ENCODE data around the gene FNTB. TPM values are rescaled to one million over a fixed set of nuclear protein-coding genes. Genes with fewer than 3 reads are reported as not detected.

Gene FNTB
- total and polyA plus RNA-seq, 9 of the 15 experiments (the other 6 are each of a cell fraction or from before 2014, with no cell fraction given), result 6.9 to 23.2 (median 12.2) TPM

DNA sequence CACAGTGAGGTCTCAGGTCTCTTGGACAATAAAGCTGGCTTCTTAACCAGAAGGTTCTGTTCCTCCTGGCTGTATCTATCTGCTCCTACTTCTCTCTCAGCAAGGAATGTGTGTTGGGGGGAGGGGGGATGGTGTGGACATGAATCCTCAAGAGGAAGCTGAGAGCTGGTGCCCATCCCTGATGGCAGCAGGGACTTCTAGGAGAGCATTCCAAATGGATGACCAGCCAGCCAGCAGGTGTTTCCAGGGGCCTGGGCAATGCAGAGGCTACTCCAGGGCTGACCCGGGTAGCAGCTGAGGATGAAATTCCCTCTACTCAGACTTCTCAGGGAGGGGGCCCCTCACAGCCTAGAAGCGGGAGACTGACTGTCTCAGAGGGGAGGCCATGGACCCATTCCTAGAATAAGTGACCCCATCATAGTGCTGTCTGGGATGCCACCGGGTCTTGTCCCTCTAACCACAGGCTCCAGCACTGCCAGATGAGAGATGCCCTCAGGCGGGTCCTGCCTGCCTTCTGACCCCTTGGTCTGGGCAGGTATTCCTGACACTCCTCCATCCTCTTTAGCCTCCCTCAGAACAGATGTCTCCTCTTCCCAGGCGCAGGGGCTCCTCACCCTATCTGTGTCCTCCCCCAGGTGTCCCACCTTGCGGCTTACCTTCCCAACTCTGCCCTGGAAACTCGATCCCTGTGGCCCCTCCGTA, 15.8 kb upstream of the FNTB start:
- no TSS peak for BruUV-seq (replicated peaks)
- no peak for ATAC-seq
- 40% methylated on average over 2 of the region's 8 CpGs for WGBS (ENCODE audit: insufficient coverage, low coverage, missing lambda C conversion rate)
- TF ChIP-seq FOXK1 (CRISPR knock-in tag; IDR thresholded peaks at IDR 0.05; ENCODE audit: borderline replicate concordance) (no peak), TFAM (CRISPR knock-in tag; conservative IDR thresholded peaks at IDR 0.05) (no peak), PPARD (CRISPR knock-in tag; IDR thresholded peaks at IDR 0.05) (no peak), NFATC3 (IDR thresholded peaks at IDR 0.05) (no peak)
- TF ChIP-seq, protein P1, sequence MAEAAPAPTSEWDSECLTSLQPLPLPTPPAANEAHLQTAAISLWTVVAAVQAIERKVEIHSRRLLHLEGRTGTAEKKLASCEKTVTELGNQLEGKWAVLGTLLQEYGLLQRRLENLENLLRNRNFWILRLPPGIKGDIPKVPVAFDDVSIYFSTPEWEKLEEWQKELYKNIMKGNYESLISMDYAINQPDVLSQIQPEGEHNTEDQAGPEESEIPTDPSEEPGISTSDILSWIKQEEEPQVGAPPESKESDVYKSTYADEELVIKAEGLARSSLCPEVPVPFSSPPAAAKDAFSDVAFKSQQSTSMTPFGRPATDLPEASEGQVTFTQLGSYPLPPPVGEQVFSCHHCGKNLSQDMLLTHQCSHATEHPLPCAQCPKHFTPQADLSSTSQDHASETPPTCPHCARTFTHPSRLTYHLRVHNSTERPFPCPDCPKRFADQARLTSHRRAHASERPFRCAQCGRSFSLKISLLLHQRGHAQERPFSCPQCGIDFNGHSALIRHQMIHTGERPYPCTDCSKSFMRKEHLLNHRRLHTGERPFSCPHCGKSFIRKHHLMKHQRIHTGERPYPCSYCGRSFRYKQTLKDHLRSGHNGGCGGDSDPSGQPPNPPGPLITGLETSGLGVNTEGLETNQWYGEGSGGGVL (CRISPR knock-in tag; IDR thresholded peaks at IDR 0.05), result no peak
- no peaks in the 10 kb centered on the region for H3K79me2 ChIP-seq (ENCODE audit: control insufficient read depth, insufficient read depth, low read length)
- H4K20me1 ChIP-seq (replicated peaks; ENCODE audit: control insufficient read depth, insufficient read depth, low read length), result no peaks in the 10 kb centered on the region; the same call in 1 of the 2 replicates
- no peaks in the 10 kb centered on the region for H3K9me1 ChIP-seq (ENCODE audit: control insufficient read depth, insufficient read depth, low read length)
- ChIA-PET CTCF (ENCODE audit: low intra/inter-chr PET ratio) (no interaction called here), POLR2A (interaction anchor here (1.0 to 1.2 kb wide), 3 partner anchors 9 to 29 kb away, joined by 3 read pairs; no protein-coding TSS in a partner anchor)
- peaks cover 4 to 25% of the 10 kb centered on the region in 2 experiments; a peak in 3 of 5 replicates for H3K27me3 ChIP-seq (ENCODE audit: control insufficient read depth in 2 of 2, insufficient read depth in 2 of 2, low read length in 2 of 2)
- H3K9me3 ChIP-seq (replicated peaks; ENCODE audit: control insufficient read depth, insufficient read depth, low read depth, low read length), result no peaks in the 10 kb centered on the region
- intact Hi-C loops (cut with micrococcal nuclease), result no loop called here
- no peak overlapping the region for H3K4me3 ChIP-seq
- in situ Hi-C loops (cut with MboI), result no loop called here
- no peaks in the 10 kb centered on the region for H3K36me3 ChIP-seq (ENCODE audit: control insufficient read depth, insufficient read depth, low read length)
- H3K9ac ChIP-seq (ENCODE audit: insufficient read depth in 1 of 2, low read depth in 2 of 2, low read length in 2 of 2), result no peak overlapping the region
- peaks cover 0 to 13% of the 10 kb centered on the region in 2 experiments; a peak in 2 of 5 replicates for H3K4me1 ChIP-seq (replicated peaks in 1 of 2; ENCODE audit: control insufficient read depth in 2 of 2, insufficient read depth in 2 of 2, low read length in 2 of 2)
- DNase-seq (ENCODE audit: extremely low read depth in 1 of 4, low spot score in 3 of 4), result no peak
- no peak for FAIRE-seq
- no peak overlapping the region for H2AFZ ChIP-seq (ENCODE audit: low read depth, low read length)
- H3K4me2 ChIP-seq (ENCODE audit: insufficient read depth, low read length), result no peak overlapping the region
- no peak overlapping the region for H3K27ac ChIP-seq (ENCODE audit: extremely low read depth, low read depth, low read length)

Measured in K562 (cell line).